T-helper 17 cell (primary cell): ENCODE measurements around the gene METTL16. TPM values are rescaled to one million over a fixed set of nuclear protein-coding genes. Genes with fewer than 3 reads are reported as not detected.

Source experiments
- ATAC-seq: fragments of 150-1000 bp; cut with Tn5 transposase; 2 replicates; pipeline ENCODE4 v1.10.0; 2021; ENCODE audit warnings: mild to moderate bottlenecking, moderate library complexity
- DNase-seq, 3 donors: peaks; one replicate each; pipeline versions ENCODE4 v3.0.0 to v3.0.0-alpha.2; 2020 to 2021
- H3K9me3 ChIP-seq: one replicate; pipeline ENCODE4 v1.7.0; 2013; ENCODE audit warnings: low read length, mild to moderate bottlenecking; ENCODE audit not compliant: control insufficient read depth, poor library complexity, severe bottlenecking
- H3K27ac Mint-ChIP-seq: one replicate; pipeline ENCODE4 v1.8.0; 2022; ENCODE audit warnings: mild to moderate bottlenecking, moderate library complexity, mixed read lengths
- H3K27me3 Mint-ChIP-seq: one replicate; pipeline ENCODE4 v1.8.0; 2022; ENCODE audit warnings: mixed read lengths
- H3K36me3 Mint-ChIP-seq: one replicate; pipeline ENCODE4 v1.8.0; 2022; ENCODE audit warnings: low read depth, mixed read lengths
- H3K4me1 Mint-ChIP-seq: one replicate; pipeline ENCODE4 v1.8.0; 2022; ENCODE audit warnings: mild to moderate bottlenecking, mixed read lengths
- H3K4me3 Mint-ChIP-seq: one replicate; pipeline ENCODE4 v1.8.0; 2022; ENCODE audit warnings: mild to moderate bottlenecking, moderate library complexity, mixed read lengths
- total RNA-seq, 4 donors: library from RNA in 2 of 4; stranded (reverse) in 2 of 4; gene quantifications; one replicate each; pipeline ENCODE4 v1.2.3 and lab custom pipeline; 2022 to 2026

METTL16 gene
- total RNA-seq, 2 donors from 2014 or later: 34.4 to 38.8 TPM

GRCh38 chr17:2399572-2400473 is 111.9 kb downstream of the METTL16 start:
- peak overlapping the region; percentile 99 for H3K4me3 Mint-ChIP-seq
- ATAC-seq (peak; percentile 57), DNase-seq (peak; percentile 87 to 98 (median 94))
- peaks cover 4% of the 10 kb centered on the region for H3K36me3 Mint-ChIP-seq
- H3K9me3 ChIP-seq: no peaks in the 10 kb centered on the region
- H3K27ac Mint-ChIP-seq: peak overlapping the region; percentile 97
- H3K27me3 Mint-ChIP-seq: no peaks in the 10 kb centered on the region
- peaks cover 38% of the 10 kb centered on the region for H3K4me1 Mint-ChIP-seq

DNA sequence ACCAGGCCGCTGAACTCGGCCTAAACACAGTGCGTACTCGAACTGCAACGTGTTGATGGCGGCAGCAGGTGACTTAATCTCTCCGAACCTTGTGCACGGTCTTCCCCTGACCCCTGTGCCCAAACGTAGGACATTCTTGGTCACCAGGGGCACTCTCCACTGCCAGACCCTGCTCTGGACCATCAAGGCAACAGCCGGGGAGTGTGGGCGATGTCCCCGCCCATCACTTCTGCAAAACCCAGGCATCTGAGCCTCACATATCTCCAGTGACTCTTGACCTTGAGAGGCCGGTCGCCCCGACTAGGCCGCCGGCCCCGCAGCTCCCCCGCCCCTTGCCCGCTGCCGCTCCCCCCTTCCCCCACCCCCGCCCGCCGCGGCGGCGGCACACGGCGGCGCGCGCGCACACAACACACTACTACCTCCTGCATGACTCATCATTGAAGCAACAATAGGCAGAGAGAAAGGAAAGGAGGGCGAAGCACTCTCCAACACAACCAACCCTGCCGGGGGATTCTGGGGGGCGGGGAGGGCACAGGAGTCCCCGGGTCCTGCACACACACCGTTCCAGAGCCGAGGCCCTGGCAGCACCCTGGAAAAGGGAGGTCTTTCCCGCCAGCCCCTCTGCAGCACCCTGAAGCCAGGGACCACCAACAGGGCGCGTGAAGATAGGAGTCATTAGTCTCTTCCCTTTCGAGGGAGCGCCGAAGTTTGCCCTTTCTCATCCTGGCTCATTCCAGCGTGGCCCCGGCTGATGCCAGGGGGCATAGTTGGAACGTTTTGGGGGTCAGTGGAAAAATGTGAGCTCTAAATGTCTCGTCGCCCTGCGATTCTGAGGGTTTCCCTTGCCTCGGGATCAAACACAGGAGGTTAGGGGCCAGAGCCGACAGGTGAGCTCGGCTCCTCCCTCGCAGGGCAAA is 112.8 kb downstream of the METTL16 start:
- Mint-ChIP-seq H3K4me3 (peak overlapping the region; percentile 99), H3K36me3 (peaks cover 4% of the 10 kb centered on the region), H3K4me1 (peaks cover 45% of the 10 kb centered on the region), H3K27ac (peak overlapping the region; percentile 97), H3K27me3 (no peaks in the 10 kb centered on the region)
- ATAC-seq (peak; percentile 6), DNase-seq (peak; percentile 37 to 62 (median 39))
- no peaks in the 10 kb centered on the region for H3K9me3 ChIP-seq

GRCh38 chr17:2398182-2398581 is 113.5 kb downstream of the METTL16 start:
- H3K4me3 Mint-ChIP-seq: peak overlapping the region; percentile 99
- peaks cover 4% of the 10 kb centered on the region for H3K36me3 Mint-ChIP-seq
- DNase-seq (no peak), ATAC-seq (no peak)
- no peaks in the 10 kb centered on the region for H3K27me3 Mint-ChIP-seq
- peaks cover 47% of the 10 kb centered on the region for H3K4me1 Mint-ChIP-seq
- H3K27ac Mint-ChIP-seq: peak overlapping the region; percentile 87
- no peaks in the 10 kb centered on the region for H3K9me3 ChIP-seq

GRCh38 chr17:2397247-2398171 is 114.2 kb downstream of the METTL16 start:
- Mint-ChIP-seq H3K27ac (peak overlapping the region; percentile 87), H3K4me3 (peak overlapping the region; percentile 99), H3K4me1 (peaks cover 44% of the 10 kb centered on the region), H3K36me3 (peaks cover 4% of the 10 kb centered on the region), H3K27me3 (no peaks in the 10 kb centered on the region)
- DNase-seq: no peak
- no peaks in the 10 kb centered on the region for H3K9me3 ChIP-seq
- ATAC-seq: no peak

GRCh38 chr17:2396568-2397246 is 115.0 kb downstream of the METTL16 start:
- Mint-ChIP-seq H3K36me3 (peaks cover 4% of the 10 kb centered on the region), H3K4me3 (peak overlapping the region; percentile 99)

GRCh38 chr17:2396192-2396567 is 115.5 kb downstream of the METTL16 start:
- H3K4me1 Mint-ChIP-seq: peaks cover 49% of the 10 kb centered on the region
- H3K9me3 ChIP-seq: no peaks in the 10 kb centered on the region
- no peak for ATAC-seq
- H3K36me3 Mint-ChIP-seq: peaks cover 4% of the 10 kb centered on the region
- H3K27ac Mint-ChIP-seq: peak overlapping the region; percentile 88
- H3K27me3 Mint-ChIP-seq: no peaks in the 10 kb centered on the region
- DNase-seq: no peak
- peak overlapping the region; percentile 99 for H3K4me3 Mint-ChIP-seq

More at GRCh38 chr17:2396568-2397246, 115.0 kb downstream of the METTL16 start:
- no peaks in the 10 kb centered on the region for H3K9me3 ChIP-seq
- H3K27me3 Mint-ChIP-seq: no peaks in the 10 kb centered on the region
- DNase-seq: peak in 1 of 3 donors; percentile 40
- peak overlapping the region; percentile 88 for H3K27ac Mint-ChIP-seq
- H3K4me1 Mint-ChIP-seq: peaks cover 47% of the 10 kb centered on the region
- no peak for ATAC-seq

GRCh38 chr17:2395258-2396181 is 116.2 kb downstream of the METTL16 start:
- Mint-ChIP-seq H3K4me1 (peaks cover 49% of the 10 kb centered on the region), H3K27ac (peak overlapping the region; percentile 88), H3K4me3 (peak overlapping the region; percentile 99), H3K36me3 (peaks cover 4% of the 10 kb centered on the region), H3K27me3 (no peaks in the 10 kb centered on the region)
- no peak for ATAC-seq
- no peaks in the 10 kb centered on the region for H3K9me3 ChIP-seq
- no peak for DNase-seq

- DNase-seq (no peak), ATAC-seq (no peak)
- peak overlapping the region; percentile 88 for H3K27ac Mint-ChIP-seq
- H3K27me3 Mint-ChIP-seq: no peaks in the 10 kb centered on the region
- peak overlapping the region; percentile 93 for H3K4me3 Mint-ChIP-seq
- H3K36me3 Mint-ChIP-seq: peaks cover 2% of the 10 kb centered on the region
- H3K9me3 ChIP-seq: no peaks in the 10 kb centered on the region
- H3K4me1 Mint-ChIP-seq: peaks cover 48% of the 10 kb centered on the region
Observed at GRCh38 chr17:2394775-2395201, 116.9 kb downstream of the METTL16 start.

DNA sequence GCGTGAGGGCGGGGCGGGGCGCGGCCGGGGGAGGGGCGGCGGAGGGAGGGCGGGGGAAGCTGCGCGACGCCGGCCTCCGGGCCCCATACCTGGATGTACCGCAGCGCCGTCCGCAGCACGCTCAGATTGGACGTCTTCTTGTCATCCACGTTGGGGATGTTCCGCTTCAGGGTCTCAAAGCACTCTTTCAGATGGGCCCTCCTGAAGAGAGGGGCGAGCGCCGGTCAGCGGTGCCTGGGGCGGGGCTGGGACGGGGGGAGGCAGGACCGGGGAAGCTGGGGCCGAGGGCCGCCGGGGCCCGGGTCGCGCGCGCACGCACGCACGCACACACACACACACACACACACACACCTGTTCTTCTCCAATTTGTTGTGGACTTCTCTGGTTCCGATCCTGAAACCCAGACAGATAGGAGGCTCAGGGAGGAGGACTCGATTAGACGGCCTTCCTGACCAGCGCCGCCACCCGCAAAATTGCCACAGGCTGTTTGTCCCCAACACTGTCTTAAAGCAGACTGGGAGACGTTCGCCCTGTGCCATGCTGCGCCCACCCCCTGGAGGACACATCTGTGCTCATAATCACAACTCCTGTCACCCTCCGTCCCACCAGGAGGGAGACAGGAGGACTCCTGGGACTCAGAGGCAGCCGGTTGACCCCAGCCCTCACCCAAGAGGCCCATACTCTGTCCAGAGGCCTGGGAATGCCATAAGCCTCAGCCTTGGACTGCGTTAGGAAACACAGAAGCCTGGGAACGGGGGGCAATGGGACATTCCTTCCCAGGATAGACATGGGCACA is 117.5 kb downstream of the METTL16 start:
- Mint-ChIP-seq H3K4me3 (peak overlapping the region; percentile 93), H3K27ac (peak overlapping the region; percentile 88), H3K36me3 (peaks cover 2% of the 10 kb centered on the region), H3K4me1 (peaks cover 49% of the 10 kb centered on the region), H3K27me3 (no peaks in the 10 kb centered on the region)
- no peak for ATAC-seq
- H3K9me3 ChIP-seq: no peaks in the 10 kb centered on the region
- DNase-seq: no peak

GRCh38 chr17:2393174-2393953 is 118.3 kb downstream of the METTL16 start:
- peak; percentile 73 for ATAC-seq
- peak overlapping the region; percentile 93 for H3K4me3 Mint-ChIP-seq

More at GRCh38 chr17:2393174-2393953, 118.3 kb downstream of the METTL16 start:
- DNase-seq: peak; percentile 85 to 96 (median 93)
- H3K36me3 Mint-ChIP-seq: peaks cover 8% of the 10 kb centered on the region
- peak overlapping the region; percentile 99 for H3K27ac Mint-ChIP-seq
- peaks cover 49% of the 10 kb centered on the region for H3K4me1 Mint-ChIP-seq
- no peaks in the 10 kb centered on the region for H3K9me3 ChIP-seq
- no peaks in the 10 kb centered on the region for H3K27me3 Mint-ChIP-seq
